GM23248 (cell line): ENCODE measurements around the gene GPR39. TPM values are rescaled to one million over a fixed set of nuclear protein-coding genes. Genes with fewer than 3 reads are reported as not detected.

Experiments used
- DNase-seq: peaks from one replicate; pipeline ENCODE4 v3.0.0-alpha.2; 2015
- H2AFZ ChIP-seq: fragments of 200-600 bp; sonication (generic); 2 replicates; pipeline ENCODE4 v1.6.1; 2016; ENCODE audit warnings: antibody characterized with exemption
- H3F3A ChIP-seq: fragments of 200-600 bp; sonication (generic); 2 replicates; pipeline ENCODE4 v1.6.1; 2016; ENCODE audit warnings: mild to moderate bottlenecking, antibody characterized with exemption, mixed run types; ENCODE audit not compliant: insufficient read depth
- H3K27ac ChIP-seq: fragments of 200-600 bp; sonication (generic); 2 replicates; pipeline ENCODE4 v1.5.1; 2016; ENCODE audit warnings: mild to moderate bottlenecking
- H3K27me3 ChIP-seq: fragments of 200-600 bp; sonication (generic); replicated peaks from 2 replicates; pipeline ENCODE4 v1.6.1; 2016; ENCODE audit warnings: mild to moderate bottlenecking; ENCODE audit not compliant: insufficient read depth
- H3K36me3 ChIP-seq: fragments of 200-600 bp; sonication (generic); 2 replicates; pipeline ENCODE4 v1.6.1; 2016; ENCODE audit warnings: low read depth, mild to moderate bottlenecking
- H3K4me1 ChIP-seq: fragments of 200-600 bp; sonication (generic); 2 replicates; pipeline ENCODE4 v1.6.1; 2016; ENCODE audit warnings: mild to moderate bottlenecking; ENCODE audit not compliant: insufficient read depth
- H3K4me2 ChIP-seq: fragments of 200-600 bp; sonication (generic); one replicate; pipeline ENCODE4 v1.6.1; 2016; ENCODE audit warnings: mild to moderate bottlenecking; ENCODE audit not compliant: unreplicated experiment
- H3K4me3 ChIP-seq: fragments of 200-600 bp; sonication (generic); 2 replicates; pipeline ENCODE4 v1.5.1; 2016; ENCODE audit warnings: mild to moderate bottlenecking
- H3K79me2 ChIP-seq: fragments of 200-600 bp; sonication (generic); 2 replicates; pipeline ENCODE4 v1.6.1; 2016; ENCODE audit warnings: mild to moderate bottlenecking; ENCODE audit not compliant: insufficient read depth
- H3K9ac ChIP-seq: fragments of 200-600 bp; sonication (generic); 2 replicates; pipeline ENCODE4 v1.6.1; 2016; ENCODE audit warnings: mild to moderate bottlenecking
- H3K9me2 ChIP-seq: fragments of 200-600 bp; sonication (generic); 2 replicates; pipeline ENCODE4 v1.6.1; 2016; ENCODE audit warnings: mixed run types, mild to moderate bottlenecking, moderate library complexity; ENCODE audit not compliant: insufficient read depth
- H3K9me3 ChIP-seq: fragments of 200-600 bp; sonication (generic); one replicate; pipeline ENCODE4 v1.6.1; 2017; ENCODE audit warnings: low read depth
- H4K20me1 ChIP-seq: fragments of 200-600 bp; sonication (generic); 2 replicates; pipeline ENCODE4 v1.6.0; 2016; ENCODE audit not compliant: insufficient read depth
- EZH2 ChIP-seq: fragments of 200-600 bp; sonication (generic); IDR thresholded peaks from 2 replicates; pipeline ENCODE4 v1.6.1; 2018; ENCODE audit warnings: antibody characterized with exemption, mild to moderate bottlenecking; ENCODE audit not compliant: insufficient read depth, poor library complexity, severe bottlenecking
- EZH2phosphoT487 ChIP-seq: fragments of 200-600 bp; sonication (generic); IDR thresholded peaks from 2 replicates; pipeline ENCODE4 v1.6.1; 2018; ENCODE audit warnings: antibody characterized with exemption, moderate library complexity, mild to moderate bottlenecking, low read depth; ENCODE audit not compliant: insufficient read depth
- WGBS, 2 experiments: methylation state at CpG; one replicate each; pipeline ENCODE4 v1.1.6; 2015 to 2017; ENCODE audit warnings: low lambda C conversion rate in 2 of 2, low coverage in 1 of 2; ENCODE audit errors: missing lambda C conversion rate in 2 of 2; 5-methylcytosine and 5-hydroxymethylcytosine counted together
- in situ Hi-C: fragments of 300-500 bp; cut with MboI; formaldehyde crosslinking; loops from 2 replicates; pipeline ENCODE4 v1.15.0; 2020
- polyA plus RNA-seq: library from polyadenylated mRNA; unstranded; fragments of >200 nt; fragmentation: Nextera tagmentation; extraction: Ambion mirVana; gene quantifications from 2 replicates; pipeline ENCODE4 v1.2.1, GENCODE V29; 2016
- total RNA-seq: library from RNA; depleted of rRNA; stranded (reverse); fragments of >200 nt; shearing (Covaris generic); gene quantifications from 2 replicates; pipeline ENCODE4 v1.2.3, GENCODE V29; 2014

The GPR39 gene
- total and polyA plus RNA-seq, 2 experiments from 2014 or later: 1.6 to 2.6 TPM

DNA sequence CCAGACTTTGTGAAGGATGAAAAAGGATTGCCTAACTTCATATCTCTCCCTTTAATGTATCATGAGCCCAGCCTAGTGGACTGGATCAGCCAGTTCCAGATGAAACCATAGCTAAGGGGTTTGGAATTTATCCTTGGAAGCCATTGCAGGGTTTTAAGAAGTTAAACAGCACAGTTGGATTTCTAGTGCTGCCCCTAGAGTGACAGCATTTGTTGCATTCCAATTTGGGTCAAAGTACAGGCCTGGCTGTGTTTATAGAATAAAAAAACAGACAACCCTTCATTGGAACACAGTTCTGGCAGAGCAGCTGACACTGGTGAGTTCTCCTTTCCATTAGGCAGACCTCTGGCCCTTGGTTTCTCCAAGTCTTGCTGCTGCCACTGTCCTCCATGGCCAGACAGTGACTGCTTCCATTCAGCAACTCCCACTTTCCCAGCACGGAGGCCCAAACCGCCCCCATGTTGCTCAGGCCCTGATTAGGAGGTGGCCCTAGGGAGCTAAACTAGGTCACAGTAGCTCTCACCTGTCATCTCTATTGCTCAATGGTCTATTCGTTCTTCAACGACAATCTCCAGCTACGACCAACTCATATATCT is 8.0 kb downstream of the GPR39 start:
- no peaks in the 10 kb centered on the region for H3K36me3 ChIP-seq
- 66 to 67% methylated on average over 5 of the region's 5 CpGs for WGBS, 2 experiments
- H3K4me1 ChIP-seq: peaks cover 21% of the 10 kb centered on the region
- H3K4me2 ChIP-seq: no peak overlapping the region
- 0 out of 2 replicates have a peak, but pooled peaks cover 11% of the 10 kb centered on the region for H3F3A ChIP-seq
- TF ChIP-seq EZH2phosphoT487: no peak
- TF ChIP-seq EZH2: no peak
- H3K4me3 ChIP-seq: no peak overlapping the region
- in situ Hi-C loops: no loop called here
- no peaks in the 10 kb centered on the region for H3K9me3 ChIP-seq
- no peak overlapping the region for H3K27ac ChIP-seq
- H3K79me2 ChIP-seq: no peaks in the 10 kb centered on the region
- H3K9me2 ChIP-seq: no peaks in the 10 kb centered on the region
- peak; percentile 61 for DNase-seq
- no peaks in the 10 kb centered on the region for H3K27me3 ChIP-seq
- no peaks in the 10 kb centered on the region for H4K20me1 ChIP-seq
- no peak overlapping the region for H3K9ac ChIP-seq
- H2AFZ ChIP-seq: peak overlapping the region; percentile 23; the same call in 1 of the 2 replicates

DNA sequence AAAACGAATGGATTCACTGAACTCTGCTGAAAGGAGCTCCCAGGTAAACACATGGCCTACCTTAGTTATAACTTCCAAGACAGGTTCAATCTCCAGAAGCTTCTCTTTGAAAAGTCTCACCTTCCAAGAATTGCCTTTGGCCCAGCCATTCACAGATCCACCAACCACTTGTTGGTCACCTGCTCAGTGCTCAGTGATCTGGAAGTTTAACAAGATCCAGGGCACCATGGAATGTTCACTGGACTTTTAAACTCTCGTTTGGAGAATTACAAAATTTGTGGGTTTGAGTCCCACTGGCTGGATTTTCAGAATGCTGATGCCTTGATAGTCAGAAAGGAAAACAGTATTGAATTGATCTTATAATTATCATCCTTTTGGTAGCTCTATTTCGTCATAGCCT is 9.4 kb downstream of the GPR39 start:
- H3F3A ChIP-seq: 0 out of 2 replicates have a peak, but pooled peaks cover 8% of the 10 kb centered on the region
- no peak overlapping the region for H3K4me2 ChIP-seq
- in situ Hi-C loops: no loop called here

GRCh38 chr2:132426656-132427055 is 10.1 kb downstream of the GPR39 start:
- H3K9ac ChIP-seq: no peak overlapping the region
- DNase-seq: no peak
- H3F3A ChIP-seq: 0 out of 2 replicates have a peak, but pooled peaks cover 7% of the 10 kb centered on the region
- no peak overlapping the region for H3K4me2 ChIP-seq
- H3K9me2 ChIP-seq: no peaks in the 10 kb centered on the region
- H3K4me3 ChIP-seq: no peak overlapping the region
- TF ChIP-seq EZH2: no peak
- no peak for TF ChIP-seq EZH2phosphoT487
- H3K9me3 ChIP-seq: no peaks in the 10 kb centered on the region
- no peak overlapping the region for H2AFZ ChIP-seq
- H4K20me1 ChIP-seq: no peaks in the 10 kb centered on the region
- no peaks in the 10 kb centered on the region for H3K27me3 ChIP-seq
- in situ Hi-C loops: no loop called here
- peaks cover 12% of the 10 kb centered on the region for H3K4me1 ChIP-seq
- H3K36me3 ChIP-seq: no peaks in the 10 kb centered on the region
- no peaks in the 10 kb centered on the region for H3K79me2 ChIP-seq
- WGBS, 2 experiments: 88 to 90% methylated on average over 5 of the region's 5 CpGs
- H3K27ac ChIP-seq: no peak overlapping the region

More for the DNA sequence above, 9.4 kb downstream of the GPR39 start:
- 77 to 79% methylated on average over 3 of the region's 3 CpGs for WGBS, 2 experiments
- Histone ChIP-seq H3K36me3 (no peaks in the 10 kb centered on the region), H3K79me2 (no peaks in the 10 kb centered on the region), H3K27me3 (no peaks in the 10 kb centered on the region), H2AFZ (no peak overlapping the region), H3K4me3 (no peak overlapping the region), H3K9me3 (no peaks in the 10 kb centered on the region), H3K4me1 (peaks cover 17% of the 10 kb centered on the region), H4K20me1 (no peaks in the 10 kb centered on the region), H3K27ac (no peak overlapping the region), H3K9me2 (no peaks in the 10 kb centered on the region), H3K9ac (no peak overlapping the region)
- no peak for TF ChIP-seq EZH2
- TF ChIP-seq EZH2phosphoT487: no peak
- DNase-seq: no peak

DNA sequence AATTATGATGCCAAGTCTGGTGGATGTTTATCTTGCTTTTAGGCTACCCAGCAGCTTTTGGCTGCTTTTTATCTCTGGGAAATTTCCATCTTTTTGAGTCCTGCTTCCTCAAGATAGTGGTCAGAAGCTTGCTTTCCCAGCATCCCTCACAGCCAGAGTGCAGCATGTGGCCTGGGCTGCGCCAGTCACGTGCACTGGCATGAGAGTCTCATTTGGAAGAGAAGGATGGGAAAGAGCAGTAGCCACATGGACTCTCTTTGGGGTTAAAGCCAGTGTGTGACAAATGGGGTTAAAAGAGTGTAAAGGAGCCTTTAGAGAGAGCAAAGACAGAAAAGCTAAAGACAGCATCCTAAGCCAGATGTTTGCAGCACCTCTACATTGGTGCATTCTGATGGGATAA is 12.7 kb downstream of the GPR39 start:
- H3K4me2 ChIP-seq: no peak overlapping the region
- H3K4me1 ChIP-seq: peaks cover 6% of the 10 kb centered on the region
- H3K4me3 ChIP-seq: no peak overlapping the region
- H3K27me3 ChIP-seq: no peaks in the 10 kb centered on the region
- 85 to 98% methylated on average over 2 of the region's 2 CpGs for WGBS, 2 experiments
- in situ Hi-C loops: no loop called here
- TF ChIP-seq EZH2 (no peak), EZH2phosphoT487 (no peak)
- H3K9me2 ChIP-seq: no peaks in the 10 kb centered on the region
- no peaks in the 10 kb centered on the region for H3K36me3 ChIP-seq
- H2AFZ ChIP-seq: no peak overlapping the region
- 0 out of 2 replicates have a peak, but pooled peaks cover 2% of the 10 kb centered on the region for H3F3A ChIP-seq
- no peaks in the 10 kb centered on the region for H3K79me2 ChIP-seq
- no peak for DNase-seq
- H3K9ac ChIP-seq: no peak overlapping the region
- no peaks in the 10 kb centered on the region for H3K9me3 ChIP-seq
- no peaks in the 10 kb centered on the region for H4K20me1 ChIP-seq
- H3K27ac ChIP-seq: no peak overlapping the region
